Esophagus muscularis mucosa (tissue), 4 donors: ENCODE results near the gene FREM1.

Experiments used
- EP300 ChIP-seq: sonication (generic); formaldehyde crosslinking; IDR thresholded peaks from one replicate; pipeline ENCODE4 v1.6.1; 2017; ENCODE audit warnings: antibody characterized with exemption
- POLR2A ChIP-seq: fragments of 450-650 bp; IDR thresholded peaks from one replicate; pipeline ENCODE4 v1.6.1; 2017; ENCODE audit warnings: antibody characterized with exemption, moderate library complexity, mild to moderate bottlenecking, low read depth
- POLR2AphosphoS5 ChIP-seq, 2 donors: sonication (generic); formaldehyde crosslinking; IDR thresholded peaks; one replicate each; pipeline ENCODE4 v1.6.1; 2017; ENCODE audit warnings: antibody characterized with exemption in 2 of 2
- TF ChIP-seq, protein P1 (sequence below), 3 experiments: fragments of 200-600 bp in 2 of 3; fragments of 450-650 bp in 1 of 3; sonication (generic) in 2 of 3; IDR thresholded peaks; one replicate each; pipeline ENCODE4 v1.5.1; 2017 to 2019; ENCODE audit warnings: antibody characterized with exemption in 3 of 3, mild to moderate bottlenecking in 2 of 3, moderate library complexity in 1 of 3

DNA sequence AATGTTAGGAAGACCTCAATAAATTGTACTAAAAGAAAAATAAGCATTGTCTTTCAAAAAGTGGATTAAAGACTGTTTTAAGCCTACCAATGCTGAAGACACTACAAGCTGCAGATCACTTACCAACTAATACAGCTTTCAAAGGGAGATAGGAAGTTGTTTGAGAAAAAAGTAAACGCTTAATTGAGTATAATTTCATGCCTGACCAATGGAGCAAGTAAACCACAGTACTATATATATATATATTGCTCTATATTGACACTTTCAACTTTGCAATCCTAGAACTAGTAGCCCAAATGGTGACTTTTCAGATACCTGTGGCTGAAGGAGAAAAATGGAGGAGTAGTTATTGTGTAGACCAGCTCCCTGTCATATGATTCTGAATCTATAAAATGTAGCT lies 85.7 kb downstream of the FREM1 start:
- TF ChIP-seq, protein P1, sequence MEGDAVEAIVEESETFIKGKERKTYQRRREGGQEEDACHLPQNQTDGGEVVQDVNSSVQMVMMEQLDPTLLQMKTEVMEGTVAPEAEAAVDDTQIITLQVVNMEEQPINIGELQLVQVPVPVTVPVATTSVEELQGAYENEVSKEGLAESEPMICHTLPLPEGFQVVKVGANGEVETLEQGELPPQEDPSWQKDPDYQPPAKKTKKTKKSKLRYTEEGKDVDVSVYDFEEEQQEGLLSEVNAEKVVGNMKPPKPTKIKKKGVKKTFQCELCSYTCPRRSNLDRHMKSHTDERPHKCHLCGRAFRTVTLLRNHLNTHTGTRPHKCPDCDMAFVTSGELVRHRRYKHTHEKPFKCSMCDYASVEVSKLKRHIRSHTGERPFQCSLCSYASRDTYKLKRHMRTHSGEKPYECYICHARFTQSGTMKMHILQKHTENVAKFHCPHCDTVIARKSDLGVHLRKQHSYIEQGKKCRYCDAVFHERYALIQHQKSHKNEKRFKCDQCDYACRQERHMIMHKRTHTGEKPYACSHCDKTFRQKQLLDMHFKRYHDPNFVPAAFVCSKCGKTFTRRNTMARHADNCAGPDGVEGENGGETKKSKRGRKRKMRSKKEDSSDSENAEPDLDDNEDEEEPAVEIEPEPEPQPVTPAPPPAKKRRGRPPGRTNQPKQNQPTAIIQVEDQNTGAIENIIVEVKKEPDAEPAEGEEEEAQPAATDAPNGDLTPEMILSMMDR (IDR thresholded peaks at IDR 0.05) = no peak
- no peak for TF ChIP-seq POLR2AphosphoS5 (IDR thresholded peaks at IDR 0.05)
- TF ChIP-seq EP300 = no peak
- no peak for TF ChIP-seq POLR2A
